ENCODE results near the gene IAPP. TPM values are rescaled to one million over a fixed set of nuclear protein-coding genes. Genes with fewer than 3 reads are reported as not detected.

IAPP gene
- not detected in 5 replicates for total RNA-seq (2022; extraction: Qiagen RNA extraction)

GRCh38 chr12:21372602-21373001 lies at the start of gene IAPP:
Gene IAPP (plus strand): TSS chr12:21372902. CDS start chr12:21373352, 450 bp downstream.

GRCh38 chr12:21334771-21335325 lies 37.9 kb upstream of the IAPP start, which contains the start of gene SLCO1A2:
Gene SLCO1A2 (minus strand): TSS chr12:21334917. CDS start chr12:21334647, 270 bp downstream.

Other genes with a start within 250 kb of the IAPP start
- 0.34 to 0.65 TPM (median 0.39 TPM) in 5 replicates for gene SLCO1B1, start 241.7 kb upstream of the IAPP start, total RNA-seq (2022; extraction: Qiagen RNA extraction)
- gene SLCO1A2, start 38.0 kb upstream of the IAPP start, total RNA-seq (2022; extraction: Qiagen RNA extraction) = 0.13 TPM in 1 of 5 replicates, not detected in the others
- gene PYROXD1, start 64.8 kb downstream of the IAPP start, total RNA-seq (2022; extraction: Qiagen RNA extraction) = 6.5 to 7.9 TPM (median 6.9 TPM) in 5 replicates
- gene RECQL, start 128.7 kb downstream of the IAPP start, total RNA-seq (2022; extraction: Qiagen RNA extraction) = 47.5 to 70.4 TPM (median 65.8 TPM) in 5 replicates
- gene GOLT1B, start 128.9 kb downstream of the IAPP start, total RNA-seq (2022; extraction: Qiagen RNA extraction) = 69.7 to 115 TPM (median 96.1 TPM) in 5 replicates
- 2.8 to 4.0 TPM (median 3.3 TPM) in 5 replicates for gene SPX, start 153.4 kb downstream of the IAPP start, total RNA-seq (2022; extraction: Qiagen RNA extraction)
- gene GYS2, start 231.9 kb downstream of the IAPP start, total RNA-seq (2022; extraction: Qiagen RNA extraction) = 0.10 TPM in 1 of 5 replicates, not detected in the others